Cardiac muscle cell (in vitro differentiated cells and primary cell): ENCODE measurements around the gene ZC3H10. TPM values are rescaled to one million over a fixed set of nuclear protein-coding genes. Genes with fewer than 3 reads are reported as not detected.

ENCODE experiments used
- DNase-seq, 2 donors: peaks; one replicate each; pipeline versions ENCODE4 v3.0.0 to v3.0.0-alpha.2; 2010 to 2017; ENCODE audit warnings: low read depth in 1 of 2, low spot score in 1 of 2
- H3K27ac ChIP-seq: fragments of 200-600 bp; sonication (generic); 2 replicates; pipeline ENCODE4 v1.5.1; 2016
- H3K27me3 ChIP-seq: fragments of 200-600 bp; sonication (generic); 2 replicates; pipeline ENCODE4 v1.6.0; 2016; ENCODE audit warnings: control low read depth
- H3K36me3 ChIP-seq: fragments of 200-600 bp; sonication (generic); 2 replicates; pipeline ENCODE4 v1.5.1; 2016; ENCODE audit warnings: control low read depth
- H3K4me1 ChIP-seq: fragments of 200-600 bp; sonication (generic); 2 replicates; pipeline ENCODE4 v1.8.1; 2017; ENCODE audit warnings: low read depth, mild to moderate bottlenecking, mixed run types
- H3K4me3 ChIP-seq: fragments of 200-600 bp; sonication (generic); 2 replicates; pipeline ENCODE4 v1.5.1; 2016; ENCODE audit warnings: mild to moderate bottlenecking
- H3K9me3 ChIP-seq: fragments of 200-600 bp; sonication (generic); 2 replicates; pipeline ENCODE4 v1.5.1; 2017; ENCODE audit warnings: low read depth, mild to moderate bottlenecking, control low read depth
- CTCF ChIP-seq: IDR thresholded peaks from 2 replicates; pipeline ENCODE4 v1.5.1; 2012; ENCODE audit warnings: low read depth, mild to moderate bottlenecking, low read length
- polyA plus RNA-seq: library from polyadenylated mRNA; unstranded; fragments of >200 nt; fragmentation: Nextera tagmentation; extraction: Ambion mirVana; gene quantifications from 2 replicates; pipeline ENCODE4 v1.2.1, GENCODE V29; 2016
- total RNA-seq: library from RNA; depleted of rRNA; stranded (reverse); fragments of >200 nt; gene quantifications from 2 replicates; pipeline ENCODE4 v1.2.3, GENCODE V29; 2016

The ZC3H10 gene
- total and polyA plus RNA-seq, 2 experiments from 2014 or later: 7.2 to 7.5 TPM

- H3K4me1 ChIP-seq: peaks cover 32% of the 10 kb centered on the region
- no peak overlapping the region for H3K4me3 ChIP-seq
- H3K9me3 ChIP-seq: no peaks in the 10 kb centered on the region
- H3K27me3 ChIP-seq: no peaks in the 10 kb centered on the region
- TF ChIP-seq CTCF: no peak
- H3K27ac ChIP-seq: no peak overlapping the region
- no peaks in the 10 kb centered on the region for H3K36me3 ChIP-seq
- DNase-seq: no peak
Observed at GRCh38 chr12:56082967-56083366, 35.1 kb upstream of the ZC3H10 start.

GRCh38 chr12:56084958-56085543, 33.0 kb upstream of the ZC3H10 start:
- H3K27ac ChIP-seq: no peak overlapping the region
- H3K4me1 ChIP-seq: peaks cover 32% of the 10 kb centered on the region
- no peak overlapping the region for H3K4me3 ChIP-seq
- H3K9me3 ChIP-seq: no peaks in the 10 kb centered on the region
- TF ChIP-seq CTCF: peak; percentile 55
- no peaks in the 10 kb centered on the region for H3K36me3 ChIP-seq
- peak; percentile 14 to 45 for DNase-seq
- H3K27me3 ChIP-seq: no peaks in the 10 kb centered on the region

GRCh38 chr12:56086096-56086495, 32.0 kb upstream of the ZC3H10 start:
- Histone ChIP-seq H3K27me3 (no peaks in the 10 kb centered on the region), H3K9me3 (no peaks in the 10 kb centered on the region), H3K27ac (no peak overlapping the region), H3K4me3 (no peak overlapping the region), H3K4me1 (peaks cover 25% of the 10 kb centered on the region), H3K36me3 (no peaks in the 10 kb centered on the region)
- TF ChIP-seq CTCF: no peak
- DNase-seq: no peak

GRCh38 chr12:56086608-56087007, 31.5 kb upstream of the ZC3H10 start:
- no peak for TF ChIP-seq CTCF
- Histone ChIP-seq H3K27ac (no peak overlapping the region), H3K4me1 (peaks cover 20% of the 10 kb centered on the region), H3K27me3 (no peaks in the 10 kb centered on the region), H3K36me3 (no peaks in the 10 kb centered on the region), H3K9me3 (no peaks in the 10 kb centered on the region), H3K4me3 (no peak overlapping the region)
- DNase-seq: no peak

- no peaks in the 10 kb centered on the region for H3K27me3 ChIP-seq
- no peaks in the 10 kb centered on the region for H3K9me3 ChIP-seq
- peaks cover 14% of the 10 kb centered on the region for H3K4me1 ChIP-seq
- DNase-seq: peak; percentile 17 to 81
- no peak overlapping the region for H3K4me3 ChIP-seq
- no peak for TF ChIP-seq CTCF
- H3K36me3 ChIP-seq: no peaks in the 10 kb centered on the region
- peak overlapping the region; percentile 26 for H3K27ac ChIP-seq
Observed at GRCh38 chr12:56087220-56087619, 30.8 kb upstream of the ZC3H10 start.
